Measurements from ENCODE around the gene ZBTB22.

ZBTB22 gene

DNA sequence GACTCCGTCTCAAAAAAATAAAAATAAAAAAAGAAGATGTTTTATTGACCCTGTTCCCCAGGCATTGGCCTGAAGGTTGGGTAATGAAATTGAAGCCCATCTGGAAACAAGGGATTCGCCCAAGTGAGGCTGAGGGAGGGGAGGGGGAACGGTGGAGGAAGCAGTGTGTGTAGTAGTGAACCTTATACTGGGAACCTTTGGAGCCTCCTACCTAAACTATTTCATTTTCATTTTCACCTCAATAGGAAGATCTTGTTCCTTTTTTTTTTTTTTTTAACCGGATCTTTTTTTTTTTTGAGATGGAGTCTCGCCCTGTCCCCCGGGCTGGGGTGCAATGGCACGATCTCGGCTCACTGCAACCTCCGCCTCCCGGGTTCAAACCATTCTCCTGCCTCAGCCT, 13.2 kb upstream of the ZBTB22 start:
- no peak for DNase-seq (ENCODE audit: low read depth, low spot score)

- DNase-seq (ENCODE audit: low read depth, low spot score), result no peak
Measured at GRCh38 chr6:33329058-33329457, 11.5 kb upstream of the ZBTB22 start.

- no peak for DNase-seq (ENCODE audit: low read depth, low spot score)
Measured at GRCh38 chr6:33324125-33324524, 6.6 kb upstream of the ZBTB22 start.

DNA sequence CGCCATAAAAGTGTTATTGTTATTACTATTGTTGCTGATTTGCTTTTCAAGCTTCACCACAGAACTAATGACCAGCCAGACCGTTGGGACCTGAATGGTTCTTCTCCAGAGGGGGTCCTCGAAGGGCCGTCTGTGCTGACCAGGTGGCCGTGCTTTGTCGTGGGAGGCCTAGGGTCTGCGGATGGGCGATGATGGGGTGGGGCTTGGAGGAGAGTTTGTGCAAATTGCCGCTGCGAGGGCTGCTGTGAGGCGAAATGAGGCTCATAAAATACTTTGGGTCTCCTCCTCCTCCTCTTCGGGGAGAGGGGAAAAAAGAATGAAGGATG, 6.0 kb upstream of the ZBTB22 start:
- DNase-seq (ENCODE audit: low read depth, low spot score), result no peak

- no peak for DNase-seq (ENCODE audit: low read depth, low spot score)
Measured at GRCh38 chr6:33321227-33321626, 3.7 kb upstream of the ZBTB22 start.

DNA sequence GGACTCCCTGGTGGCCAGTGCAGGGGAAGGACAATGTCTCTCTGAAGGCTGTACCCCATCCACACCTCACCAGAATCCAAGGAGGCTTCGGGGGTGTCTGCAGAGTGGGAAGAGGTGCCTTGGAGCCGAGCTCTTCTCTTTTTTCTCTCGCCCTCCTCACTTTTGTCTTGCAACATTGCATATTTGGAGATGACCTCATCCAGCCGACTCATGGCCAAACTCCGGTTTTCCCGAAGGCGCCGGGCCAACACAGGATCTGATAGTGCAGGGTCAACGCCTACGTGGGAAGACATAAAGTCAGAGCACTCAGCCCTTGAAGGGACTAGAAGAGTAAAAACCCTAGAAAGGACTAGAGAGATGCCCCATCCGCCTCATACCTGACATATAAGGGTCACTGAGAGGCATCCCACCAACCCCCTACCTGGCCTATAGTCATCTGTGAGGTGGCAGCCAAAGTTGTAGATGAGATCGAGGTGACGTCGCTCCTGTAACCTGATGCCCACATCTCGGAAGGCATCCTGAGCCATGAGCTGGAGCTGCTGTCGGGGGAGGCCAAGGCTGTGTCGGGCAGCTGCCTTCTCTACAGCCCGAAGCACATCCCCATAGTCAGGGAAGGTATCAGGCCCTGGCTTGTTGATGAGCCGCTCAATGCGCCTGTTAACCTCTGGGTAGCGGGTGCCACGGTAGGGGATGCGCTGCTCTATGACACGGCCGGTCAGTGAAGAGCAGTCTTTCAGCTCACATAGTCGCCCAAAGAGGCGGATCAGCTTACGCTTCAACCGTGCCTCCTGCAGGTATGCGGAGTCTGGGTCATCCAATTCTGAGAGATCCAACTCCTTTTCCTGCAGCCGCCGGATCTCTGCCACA, 3.0 kb upstream of the ZBTB22 start:
- DNase-seq (ENCODE audit: low read depth, low spot score), result peak; percentile 51

- DNase-seq (ENCODE audit: low read depth, low spot score), result no peak
Measured at GRCh38 chr6:33319939-33320314, 2.4 kb upstream of the ZBTB22 start.

- DNase-seq (ENCODE audit: low read depth, low spot score), result no peak
Measured at GRCh38 chr6:33318426-33319073, 1.0 kb upstream of the ZBTB22 start.

DNA sequence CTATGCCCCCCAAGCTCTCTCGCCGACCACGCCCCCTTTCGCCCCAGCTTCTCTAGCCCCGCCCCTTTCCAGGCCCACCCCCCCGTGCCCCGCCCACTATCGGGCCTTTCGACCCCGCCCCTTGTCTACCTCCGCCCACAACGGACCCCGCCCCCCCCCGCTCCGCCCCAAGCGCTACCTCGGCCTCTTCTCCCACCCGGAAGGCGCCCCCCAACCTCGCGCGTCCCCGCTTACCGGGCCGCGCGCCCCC, 200 bp downstream of the ZBTB22 start:
- no peak for DNase-seq (ENCODE audit: low read depth, low spot score)

DNA sequence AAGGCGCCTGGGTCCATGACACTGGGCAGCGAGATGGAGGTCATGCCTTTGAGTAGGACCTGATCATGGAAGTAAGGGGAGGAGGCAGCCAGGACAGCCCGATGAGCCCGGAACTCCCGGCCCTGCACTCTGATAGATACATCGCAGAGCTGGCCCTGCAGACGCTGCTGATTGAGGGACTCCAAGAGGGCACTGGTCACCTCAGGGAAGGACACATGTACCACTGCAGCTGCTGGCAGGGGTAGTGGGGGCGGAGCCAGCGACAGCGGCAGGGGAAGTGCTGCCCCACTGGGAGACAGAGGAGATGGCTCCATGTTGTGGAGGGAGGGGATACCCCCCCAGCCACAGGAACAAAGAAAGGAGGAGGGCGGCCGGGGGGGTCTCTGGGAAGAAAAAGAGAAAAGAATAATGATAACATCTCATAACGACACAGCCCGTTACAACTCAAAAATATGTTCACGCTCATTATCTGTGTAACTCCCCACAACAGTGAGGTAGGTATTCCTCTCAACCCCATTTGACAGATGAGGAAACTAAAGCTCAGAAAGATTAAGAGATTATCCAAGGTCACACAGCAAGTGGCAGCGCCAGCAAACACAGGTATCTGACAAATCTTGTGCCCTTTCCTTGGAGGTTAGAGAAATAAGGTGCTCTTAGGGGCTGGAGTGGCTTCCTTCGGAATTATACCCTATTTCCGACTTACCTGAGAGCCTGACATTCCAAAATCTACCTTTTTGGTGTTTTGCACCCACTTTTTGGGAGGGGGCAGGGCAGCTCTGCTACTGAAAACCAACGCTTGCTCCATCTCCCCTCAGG, 733 bp downstream of the ZBTB22 start:
- DNase-seq (ENCODE audit: low read depth, low spot score), result no peak

GRCh38 chr6:33315793-33316602, 1.5 kb downstream of the ZBTB22 start:
- no peak for DNase-seq (ENCODE audit: low read depth, low spot score)

DNA sequence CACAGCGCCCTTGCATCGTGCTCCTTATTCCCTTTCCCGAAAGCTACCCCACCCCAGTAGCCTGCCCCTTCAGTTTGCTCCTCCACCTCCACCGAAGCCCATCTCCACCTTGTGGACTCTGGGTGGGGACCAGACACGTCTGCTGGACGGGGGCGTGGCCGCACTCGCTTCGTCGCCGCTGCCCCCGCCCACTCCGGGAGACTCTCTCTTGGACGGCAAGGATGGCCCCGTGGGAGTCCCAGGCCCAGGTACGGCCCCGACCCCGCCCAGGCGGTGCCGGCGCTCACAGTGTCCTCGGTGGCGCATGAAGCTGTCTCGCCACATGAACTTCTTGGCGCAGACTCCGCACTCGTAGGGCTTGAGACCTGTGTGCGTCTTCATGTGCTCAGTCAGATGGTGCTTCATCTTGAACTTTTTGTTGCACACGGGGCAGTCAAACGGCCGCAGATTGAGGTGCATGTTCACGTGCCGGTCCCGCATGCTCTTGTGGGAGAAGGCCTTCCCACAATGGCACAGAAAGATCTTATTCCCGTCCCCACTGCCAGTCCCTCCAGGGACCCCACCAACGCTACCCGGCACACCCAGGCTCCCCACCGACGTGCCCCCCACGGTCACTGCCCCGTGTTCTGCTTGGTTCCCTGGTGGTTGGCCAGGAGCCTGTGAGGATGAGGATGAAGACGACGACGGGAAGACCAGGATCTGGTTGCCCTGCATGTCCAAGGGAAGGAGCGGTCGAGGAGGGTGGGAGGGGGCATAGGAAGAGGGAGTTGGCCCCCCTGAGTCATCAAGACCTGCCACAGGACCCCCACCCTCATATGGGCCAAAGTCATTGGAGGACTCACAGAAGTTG, 2.4 kb downstream of the ZBTB22 start:
- peak; percentile 50 for DNase-seq (ENCODE audit: low read depth, low spot score)

GRCh38 chr6:33314515-33314942, 3.0 kb downstream of the ZBTB22 start:
- DNase-seq (ENCODE audit: low read depth, low spot score), result peak; percentile 74

GRCh38 chr6:33313709-33314514, 3.6 kb downstream of the ZBTB22 start, which contains the start of gene TAPBP:
Gene TAPBP (minus strand): TSS chr6:33314078. CDS start chr6:33314041, 37 bp downstream.
- peak; percentile 63 for DNase-seq (ENCODE audit: low read depth, low spot score)

DNA sequence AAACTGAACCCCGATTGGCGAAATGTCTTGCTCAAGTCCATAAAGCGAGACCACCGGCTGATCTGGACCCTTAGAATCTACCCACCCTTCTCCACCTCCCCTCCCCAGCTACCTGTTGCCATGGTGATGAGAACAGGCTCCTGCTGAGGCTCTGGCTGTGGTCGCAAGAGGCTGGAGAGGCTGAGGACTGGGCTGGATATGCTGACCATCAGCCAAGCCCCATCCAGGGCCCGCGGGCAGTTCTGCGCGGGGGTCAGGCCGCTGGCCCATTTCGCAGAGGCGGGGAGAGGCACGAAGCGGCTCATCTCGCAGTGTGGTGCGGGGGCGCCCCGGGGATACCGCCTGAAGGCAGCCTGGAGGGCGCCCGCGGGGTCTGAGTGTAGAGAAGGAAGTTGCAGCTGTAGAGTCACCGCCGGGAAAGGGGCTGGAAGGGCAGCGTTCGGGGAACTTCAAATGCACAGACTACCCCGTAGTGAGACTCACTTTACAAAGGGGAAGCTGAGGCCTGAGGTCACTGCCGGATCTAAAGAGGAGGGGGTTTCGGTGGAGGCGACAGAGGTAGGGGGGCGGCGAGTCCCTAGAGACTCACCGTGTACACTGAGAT, 4.3 kb downstream of the ZBTB22 start:
- peak; percentile 80 for DNase-seq (ENCODE audit: low read depth, low spot score)

GRCh38 chr6:33312361-33313104, 5.0 kb downstream of the ZBTB22 start:
- DNase-seq (ENCODE audit: low read depth, low spot score), result peak; percentile 86

DNA sequence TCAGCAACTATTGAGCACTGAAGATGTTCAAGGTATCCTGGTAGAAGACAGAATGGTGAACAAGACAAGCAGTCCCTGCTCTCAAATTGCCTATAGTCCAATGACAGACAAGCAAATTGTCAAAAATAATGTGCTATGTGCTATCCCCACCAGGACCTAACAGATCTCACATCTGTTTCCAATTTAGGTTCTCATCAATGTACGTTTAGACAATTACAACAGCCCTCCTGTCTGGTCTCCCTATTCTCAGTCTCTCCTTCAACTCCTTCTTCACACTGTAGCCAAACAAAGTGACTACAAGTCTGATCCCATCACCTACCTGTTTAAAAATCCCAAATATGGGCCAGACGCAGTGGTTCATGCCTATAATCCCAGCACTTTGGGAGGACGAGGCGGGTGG, 11.2 kb downstream of the ZBTB22 start:
- DNase-seq (ENCODE audit: low read depth, low spot score), result no peak

- DNase-seq (ENCODE audit: low read depth, low spot score), result no peak
Measured at GRCh38 chr6:33305052-33305451, 12.5 kb downstream of the ZBTB22 start.

GRCh38 chr6:33304216-33304615, 13.3 kb downstream of the ZBTB22 start:
- no peak for DNase-seq (ENCODE audit: low read depth, low spot score)

All from ELF-1 (cell line).